ENCODE data around the gene STK38L.

DNA sequence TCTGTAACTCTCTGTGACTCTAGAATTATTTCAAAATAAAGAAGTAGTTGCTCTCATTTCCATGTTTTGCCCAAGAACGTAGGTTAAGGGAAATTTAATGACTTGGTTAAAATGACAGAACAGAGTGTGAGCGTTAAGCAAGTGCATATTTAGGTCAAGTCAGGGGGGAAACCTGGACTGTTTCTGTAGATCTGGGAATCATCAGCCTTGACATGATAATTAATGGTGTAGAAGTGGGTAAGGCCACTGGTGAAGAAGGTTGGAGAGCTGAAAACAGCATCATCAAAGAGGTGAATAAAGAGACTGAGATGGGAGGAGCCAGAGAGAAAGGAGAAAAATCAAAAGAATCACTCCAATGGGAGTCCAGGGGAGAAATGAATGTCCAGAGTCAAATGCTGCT, 49.4 kb upstream of the STK38L start:
- TF ChIP-seq POLR2AphosphoS5 (IDR thresholded peaks at IDR 0.05; ENCODE audit: low read depth, low read length) (no peak), RAD21 (IDR thresholded peaks at IDR 0.05; ENCODE audit: low read length) (no peak), JUND (IDR thresholded peaks at IDR 0.05) (no peak), EZH2phosphoT487 (IDR thresholded peaks at IDR 0.05; ENCODE audit: borderline replicate concordance, low read depth) (no peak), SMC3 (IDR thresholded peaks at IDR 0.05; ENCODE audit: low read depth, low read length) (no peak), CHD2 (IDR thresholded peaks at IDR 0.05; ENCODE audit: low read length, partially characterized antibody) (no peak)
- TF ChIP-seq, protein P1, sequence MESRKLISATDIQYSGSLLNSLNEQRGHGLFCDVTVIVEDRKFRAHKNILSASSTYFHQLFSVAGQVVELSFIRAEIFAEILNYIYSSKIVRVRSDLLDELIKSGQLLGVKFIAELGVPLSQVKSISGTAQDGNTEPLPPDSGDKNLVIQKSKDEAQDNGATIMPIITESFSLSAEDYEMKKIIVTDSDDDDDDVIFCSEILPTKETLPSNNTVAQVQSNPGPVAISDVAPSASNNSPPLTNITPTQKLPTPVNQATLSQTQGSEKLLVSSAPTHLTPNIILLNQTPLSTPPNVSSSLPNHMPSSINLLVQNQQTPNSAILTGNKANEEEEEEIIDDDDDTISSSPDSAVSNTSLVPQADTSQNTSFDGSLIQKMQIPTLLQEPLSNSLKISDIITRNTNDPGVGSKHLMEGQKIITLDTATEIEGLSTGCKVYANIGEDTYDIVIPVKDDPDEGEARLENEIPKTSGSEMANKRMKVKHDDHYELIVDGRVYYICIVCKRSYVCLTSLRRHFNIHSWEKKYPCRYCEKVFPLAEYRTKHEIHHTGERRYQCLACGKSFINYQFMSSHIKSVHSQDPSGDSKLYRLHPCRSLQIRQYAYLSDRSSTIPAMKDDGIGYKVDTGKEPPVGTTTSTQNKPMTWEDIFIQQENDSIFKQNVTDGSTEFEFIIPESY (IDR thresholded peaks at IDR 0.05; ENCODE audit: borderline replicate concordance, low read depth): no peak
- TF ChIP-seq, protein P2, sequence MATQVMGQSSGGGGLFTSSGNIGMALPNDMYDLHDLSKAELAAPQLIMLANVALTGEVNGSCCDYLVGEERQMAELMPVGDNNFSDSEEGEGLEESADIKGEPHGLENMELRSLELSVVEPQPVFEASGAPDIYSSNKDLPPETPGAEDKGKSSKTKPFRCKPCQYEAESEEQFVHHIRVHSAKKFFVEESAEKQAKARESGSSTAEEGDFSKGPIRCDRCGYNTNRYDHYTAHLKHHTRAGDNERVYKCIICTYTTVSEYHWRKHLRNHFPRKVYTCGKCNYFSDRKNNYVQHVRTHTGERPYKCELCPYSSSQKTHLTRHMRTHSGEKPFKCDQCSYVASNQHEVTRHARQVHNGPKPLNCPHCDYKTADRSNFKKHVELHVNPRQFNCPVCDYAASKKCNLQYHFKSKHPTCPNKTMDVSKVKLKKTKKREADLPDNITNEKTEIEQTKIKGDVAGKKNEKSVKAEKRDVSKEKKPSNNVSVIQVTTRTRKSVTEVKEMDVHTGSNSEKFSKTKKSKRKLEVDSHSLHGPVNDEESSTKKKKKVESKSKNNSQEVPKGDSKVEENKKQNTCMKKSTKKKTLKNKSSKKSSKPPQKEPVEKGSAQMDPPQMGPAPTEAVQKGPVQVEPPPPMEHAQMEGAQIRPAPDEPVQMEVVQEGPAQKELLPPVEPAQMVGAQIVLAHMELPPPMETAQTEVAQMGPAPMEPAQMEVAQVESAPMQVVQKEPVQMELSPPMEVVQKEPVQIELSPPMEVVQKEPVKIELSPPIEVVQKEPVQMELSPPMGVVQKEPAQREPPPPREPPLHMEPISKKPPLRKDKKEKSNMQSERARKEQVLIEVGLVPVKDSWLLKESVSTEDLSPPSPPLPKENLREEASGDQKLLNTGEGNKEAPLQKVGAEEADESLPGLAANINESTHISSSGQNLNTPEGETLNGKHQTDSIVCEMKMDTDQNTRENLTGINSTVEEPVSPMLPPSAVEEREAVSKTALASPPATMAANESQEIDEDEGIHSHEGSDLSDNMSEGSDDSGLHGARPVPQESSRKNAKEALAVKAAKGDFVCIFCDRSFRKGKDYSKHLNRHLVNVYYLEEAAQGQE (IDR thresholded peaks at IDR 0.05; ENCODE audit: low read depth, low read length): no peak
- TF ChIP-seq, protein P3, sequence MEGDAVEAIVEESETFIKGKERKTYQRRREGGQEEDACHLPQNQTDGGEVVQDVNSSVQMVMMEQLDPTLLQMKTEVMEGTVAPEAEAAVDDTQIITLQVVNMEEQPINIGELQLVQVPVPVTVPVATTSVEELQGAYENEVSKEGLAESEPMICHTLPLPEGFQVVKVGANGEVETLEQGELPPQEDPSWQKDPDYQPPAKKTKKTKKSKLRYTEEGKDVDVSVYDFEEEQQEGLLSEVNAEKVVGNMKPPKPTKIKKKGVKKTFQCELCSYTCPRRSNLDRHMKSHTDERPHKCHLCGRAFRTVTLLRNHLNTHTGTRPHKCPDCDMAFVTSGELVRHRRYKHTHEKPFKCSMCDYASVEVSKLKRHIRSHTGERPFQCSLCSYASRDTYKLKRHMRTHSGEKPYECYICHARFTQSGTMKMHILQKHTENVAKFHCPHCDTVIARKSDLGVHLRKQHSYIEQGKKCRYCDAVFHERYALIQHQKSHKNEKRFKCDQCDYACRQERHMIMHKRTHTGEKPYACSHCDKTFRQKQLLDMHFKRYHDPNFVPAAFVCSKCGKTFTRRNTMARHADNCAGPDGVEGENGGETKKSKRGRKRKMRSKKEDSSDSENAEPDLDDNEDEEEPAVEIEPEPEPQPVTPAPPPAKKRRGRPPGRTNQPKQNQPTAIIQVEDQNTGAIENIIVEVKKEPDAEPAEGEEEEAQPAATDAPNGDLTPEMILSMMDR (IDR thresholded peaks at IDR 0.05): no peak
